HEK293 (cell line): ENCODE data around the gene CSMD2.

Source experiments
- ZBTB20 ChIP-seq: fragments of 450-650 bp; formaldehyde crosslinking; IDR thresholded peaks from 2 replicates; pipeline ENCODE4 v1.5.1; 2016; ENCODE audit warnings: missing biosample characterization, missing genetic modification characterization
- ZBTB48 ChIP-seq: fragments of 450-650 bp; formaldehyde crosslinking; IDR thresholded peaks from 2 replicates; pipeline ENCODE4 v1.5.1; 2016; ENCODE audit warnings: missing biosample characterization, missing genetic modification characterization
- ZBTB8A ChIP-seq: fragments of 450-650 bp; formaldehyde crosslinking; IDR thresholded peaks from 2 replicates; pipeline ENCODE4 v1.5.1; 2016; ENCODE audit warnings: missing biosample characterization, missing genetic modification characterization
- ZFP69B ChIP-seq: fragments of 450-650 bp; formaldehyde crosslinking; IDR thresholded peaks from 2 replicates; pipeline ENCODE4 v1.5.1; 2016; ENCODE audit warnings: missing biosample characterization, missing genetic modification characterization
- ZNF621 ChIP-seq: fragments of 450-650 bp; formaldehyde crosslinking; IDR thresholded peaks from 2 replicates; pipeline ENCODE4 v1.5.1; 2017; ENCODE audit warnings: missing biosample characterization, missing genetic modification characterization
- TF ChIP-seq, protein P1 (sequence below): fragments of 450-650 bp; formaldehyde crosslinking; IDR thresholded peaks from 2 replicates; pipeline ENCODE4 v1.5.1; 2016; ENCODE audit warnings: missing biosample characterization, missing genetic modification characterization, low read depth
- TF ChIP-seq, protein P2 (sequence below): fragments of 450-650 bp; formaldehyde crosslinking; IDR thresholded peaks from 2 replicates; pipeline ENCODE4 v1.5.1; 2016; ENCODE audit warnings: missing biosample characterization, missing genetic modification characterization

- no peak for TF ChIP-seq ZBTB20 (tag by site-specific recombination)
- no peak for TF ChIP-seq ZBTB48 (tag by site-specific recombination)
- no peak for TF ChIP-seq ZFP69B
- no peak for TF ChIP-seq ZBTB8A (tag by site-specific recombination)
- TF ChIP-seq ZNF621 (tag by site-specific recombination), result no peak
- TF ChIP-seq, protein P1, sequence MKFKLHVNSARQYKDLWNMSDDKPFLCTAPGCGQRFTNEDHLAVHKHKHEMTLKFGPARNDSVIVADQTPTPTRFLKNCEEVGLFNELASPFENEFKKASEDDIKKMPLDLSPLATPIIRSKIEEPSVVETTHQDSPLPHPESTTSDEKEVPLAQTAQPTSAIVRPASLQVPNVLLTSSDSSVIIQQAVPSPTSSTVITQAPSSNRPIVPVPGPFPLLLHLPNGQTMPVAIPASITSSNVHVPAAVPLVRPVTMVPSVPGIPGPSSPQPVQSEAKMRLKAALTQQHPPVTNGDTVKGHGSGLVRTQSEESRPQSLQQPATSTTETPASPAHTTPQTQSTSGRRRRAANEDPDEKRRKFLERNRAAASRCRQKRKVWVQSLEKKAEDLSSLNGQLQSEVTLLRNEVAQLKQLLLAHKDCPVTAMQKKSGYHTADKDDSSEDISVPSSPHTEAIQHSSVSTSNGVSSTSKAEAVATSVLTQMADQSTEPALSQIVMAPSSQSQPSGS (tag by site-specific recombination), result no peak
- TF ChIP-seq, protein P2, sequence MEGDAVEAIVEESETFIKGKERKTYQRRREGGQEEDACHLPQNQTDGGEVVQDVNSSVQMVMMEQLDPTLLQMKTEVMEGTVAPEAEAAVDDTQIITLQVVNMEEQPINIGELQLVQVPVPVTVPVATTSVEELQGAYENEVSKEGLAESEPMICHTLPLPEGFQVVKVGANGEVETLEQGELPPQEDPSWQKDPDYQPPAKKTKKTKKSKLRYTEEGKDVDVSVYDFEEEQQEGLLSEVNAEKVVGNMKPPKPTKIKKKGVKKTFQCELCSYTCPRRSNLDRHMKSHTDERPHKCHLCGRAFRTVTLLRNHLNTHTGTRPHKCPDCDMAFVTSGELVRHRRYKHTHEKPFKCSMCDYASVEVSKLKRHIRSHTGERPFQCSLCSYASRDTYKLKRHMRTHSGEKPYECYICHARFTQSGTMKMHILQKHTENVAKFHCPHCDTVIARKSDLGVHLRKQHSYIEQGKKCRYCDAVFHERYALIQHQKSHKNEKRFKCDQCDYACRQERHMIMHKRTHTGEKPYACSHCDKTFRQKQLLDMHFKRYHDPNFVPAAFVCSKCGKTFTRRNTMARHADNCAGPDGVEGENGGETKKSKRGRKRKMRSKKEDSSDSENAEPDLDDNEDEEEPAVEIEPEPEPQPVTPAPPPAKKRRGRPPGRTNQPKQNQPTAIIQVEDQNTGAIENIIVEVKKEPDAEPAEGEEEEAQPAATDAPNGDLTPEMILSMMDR (tag by site-specific recombination), result no peak
Observed at GRCh38 chr1:33712186-33712585, 452.8 kb downstream of the CSMD2 start.
